ENCODE results near the gene ECSIT.

DNA sequence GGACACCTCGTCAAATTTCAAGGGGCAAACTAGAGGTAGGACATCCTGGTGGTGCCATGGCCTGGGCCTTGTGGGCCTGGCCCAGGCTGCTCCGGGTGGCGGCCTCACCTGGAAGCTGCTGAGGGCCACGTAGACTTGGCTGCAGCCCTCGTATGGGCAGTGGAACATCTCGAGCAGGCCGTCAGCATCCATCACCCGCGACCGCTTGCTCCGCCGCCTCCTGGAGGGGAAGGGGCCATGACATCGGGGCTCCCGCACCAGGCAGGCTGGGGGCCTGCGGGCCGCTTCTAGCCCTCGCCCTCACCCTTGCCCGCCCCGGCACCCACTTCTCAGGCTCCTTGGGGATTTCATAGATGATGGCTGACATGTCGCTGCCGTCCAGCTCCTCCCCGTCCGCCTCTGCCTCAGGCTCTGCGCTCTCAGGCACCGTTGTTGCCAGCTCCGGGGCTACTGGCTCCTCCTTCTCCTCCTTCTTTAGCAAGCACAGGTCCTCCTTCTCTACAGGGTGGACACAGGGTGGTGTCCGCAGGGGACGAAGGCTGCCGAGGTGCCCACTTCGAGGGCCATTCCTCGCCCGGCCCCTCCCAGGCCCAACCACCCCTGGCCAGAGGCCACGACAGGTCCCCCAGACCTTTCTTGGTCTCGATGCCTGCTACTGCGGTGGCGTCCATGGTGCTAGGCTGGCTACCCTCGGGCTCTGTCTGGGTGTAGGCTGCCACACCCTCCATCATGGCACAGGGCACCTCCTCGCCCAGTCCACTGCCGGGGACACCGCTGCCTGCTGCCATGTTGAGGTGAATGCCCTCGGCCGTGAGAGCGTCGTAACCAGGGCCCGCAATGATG lies 42.1 kb downstream of the ECSIT start:
- no peak for TF ChIP-seq GATA2 (IDR thresholded peaks at IDR 0.05; ENCODE audit: low read depth, low read length)
- no peak for TF ChIP-seq GATA3 (IDR thresholded peaks at IDR 0.05; ENCODE audit: low read depth, low read length)
